ENCODE results near the gene GATA6. TPM values are rescaled to one million over a fixed set of nuclear protein-coding genes. Genes with fewer than 3 reads are reported as not detected.

GATA6 gene
- total and polyA plus RNA-seq, 9 donors, result 30.2 to 221 (median 129) TPM

GRCh38 chr18:22132258-22132657, 37.1 kb upstream of the GATA6 start:
- no peaks in the 10 kb centered on the region for H3K4me1 ChIP-seq (ENCODE audit: insufficient read depth)
- H3K9me3 ChIP-seq, result no peaks in the 10 kb centered on the region
- no peak overlapping the region for H3K27ac ChIP-seq
- H3K27me3 ChIP-seq, result no peaks in the 10 kb centered on the region
- TF ChIP-seq POLR2A (IDR thresholded peaks at IDR 0.05) (no peak), CTCF (IDR thresholded peaks at IDR 0.05) (no peak), EP300 (IDR thresholded peaks at IDR 0.05) (no peak)
- H3K36me3 ChIP-seq, result no peaks in the 10 kb centered on the region
- no peak for DNase-seq
- H3K4me3 ChIP-seq, result no peak overlapping the region
- 77 to 82% (median 77%) methylated on average over 2 of the region's 2 CpGs for WGBS, 3 donors
- intact Hi-C loops (cut with DNase I), result no loop called here

- Histone ChIP-seq H3K4me3 (no peak overlapping the region), H3K9me3 (no peaks in the 10 kb centered on the region), H3K27me3 (no peaks in the 10 kb centered on the region), H3K4me1 (ENCODE audit: insufficient read depth) (no peaks in the 10 kb centered on the region), H3K27ac (no peak overlapping the region), H3K36me3 (no peaks in the 10 kb centered on the region)
- no peak for DNase-seq
- intact Hi-C loops (cut with DNase I), result no loop called here
- 93 to 98% (median 98%) methylated on average over 2 of the region's 2 CpGs for WGBS, 3 donors
- TF ChIP-seq POLR2A (IDR thresholded peaks at IDR 0.05), result no peak
- no peak for TF ChIP-seq EP300 (IDR thresholded peaks at IDR 0.05)
- no peak for TF ChIP-seq CTCF (IDR thresholded peaks at IDR 0.05)
Observed at GRCh38 chr18:22132763-22133162, 36.6 kb upstream of the GATA6 start.

GRCh38 chr18:22136395-22136794, 33.0 kb upstream of the GATA6 start:
- intact Hi-C loops (cut with DNase I), result no loop called here
- H3K9me3 ChIP-seq, result no peaks in the 10 kb centered on the region
- 63 to 75% (median 66%) methylated on average over 4 of the region's 4 CpGs for WGBS, 3 donors

GRCh38 chr18:22141211-22141610, 28.2 kb upstream of the GATA6 start:
- WGBS, 3 donors, result 84 to 88% (median 84%) methylated on average over 4 of the region's 4 CpGs
- Histone ChIP-seq H3K36me3 (no peaks in the 10 kb centered on the region), H3K9me3 (no peaks in the 10 kb centered on the region), H3K27me3 (no peaks in the 10 kb centered on the region), H3K4me1 (ENCODE audit: insufficient read depth) (no peaks in the 10 kb centered on the region), H3K27ac (no peak overlapping the region), H3K4me3 (no peak overlapping the region)
- no peak for TF ChIP-seq CTCF (IDR thresholded peaks at IDR 0.05)
- TF ChIP-seq POLR2A (IDR thresholded peaks at IDR 0.05), result no peak
- no peak for TF ChIP-seq EP300 (IDR thresholded peaks at IDR 0.05)
- DNase-seq, result no peak
- intact Hi-C loops (cut with DNase I), result no loop called here

More at GRCh38 chr18:22136395-22136794, 33.0 kb upstream of the GATA6 start:
- H3K36me3 ChIP-seq, result no peaks in the 10 kb centered on the region
- TF ChIP-seq POLR2A (IDR thresholded peaks at IDR 0.05) (no peak), CTCF (IDR thresholded peaks at IDR 0.05) (no peak), EP300 (IDR thresholded peaks at IDR 0.05) (no peak)
- no peak for DNase-seq
- H3K4me3 ChIP-seq, result no peak overlapping the region
- no peaks in the 10 kb centered on the region for H3K27me3 ChIP-seq
- no peaks in the 10 kb centered on the region for H3K4me1 ChIP-seq (ENCODE audit: insufficient read depth)
- H3K27ac ChIP-seq, result no peak overlapping the region

Data from ovary (tissue), 9 donors.